GM06990 (cell line): ENCODE measurements around the gene HERC4.

ENCODE experiments used
- DNase-seq: peaks from one replicate; pipeline ENCODE4 v3.0.0-alpha.2; 2011; ENCODE audit not compliant: insufficient read length; ENCODE audit errors: extremely low read depth
- H3K27me3 ChIP-seq: replicated peaks from 2 replicates; pipeline ENCODE4 v1.6.0; 2011; ENCODE audit warnings: low read length; ENCODE audit not compliant: control insufficient read depth, insufficient read depth
- H3K36me3 ChIP-seq: 2 replicates; pipeline ENCODE4 v1.5.1; 2011; ENCODE audit warnings: low read length; ENCODE audit not compliant: control insufficient read depth, insufficient read depth
- H3K4me3 ChIP-seq: replicated peaks from 2 replicates; pipeline ENCODE4 v1.5.1; 2011; ENCODE audit warnings: low read depth, mild to moderate bottlenecking, control low read depth, low read length
- TF ChIP-seq, protein P1 (sequence below): IDR thresholded peaks from 2 replicates; pipeline ENCODE4 v1.5.1; 2011; ENCODE audit warnings: low read length, control low read depth, mild to moderate bottlenecking, inconsistent platforms; ENCODE audit not compliant: insufficient read depth, poor library complexity, severe bottlenecking

HERC4 gene, protein sequence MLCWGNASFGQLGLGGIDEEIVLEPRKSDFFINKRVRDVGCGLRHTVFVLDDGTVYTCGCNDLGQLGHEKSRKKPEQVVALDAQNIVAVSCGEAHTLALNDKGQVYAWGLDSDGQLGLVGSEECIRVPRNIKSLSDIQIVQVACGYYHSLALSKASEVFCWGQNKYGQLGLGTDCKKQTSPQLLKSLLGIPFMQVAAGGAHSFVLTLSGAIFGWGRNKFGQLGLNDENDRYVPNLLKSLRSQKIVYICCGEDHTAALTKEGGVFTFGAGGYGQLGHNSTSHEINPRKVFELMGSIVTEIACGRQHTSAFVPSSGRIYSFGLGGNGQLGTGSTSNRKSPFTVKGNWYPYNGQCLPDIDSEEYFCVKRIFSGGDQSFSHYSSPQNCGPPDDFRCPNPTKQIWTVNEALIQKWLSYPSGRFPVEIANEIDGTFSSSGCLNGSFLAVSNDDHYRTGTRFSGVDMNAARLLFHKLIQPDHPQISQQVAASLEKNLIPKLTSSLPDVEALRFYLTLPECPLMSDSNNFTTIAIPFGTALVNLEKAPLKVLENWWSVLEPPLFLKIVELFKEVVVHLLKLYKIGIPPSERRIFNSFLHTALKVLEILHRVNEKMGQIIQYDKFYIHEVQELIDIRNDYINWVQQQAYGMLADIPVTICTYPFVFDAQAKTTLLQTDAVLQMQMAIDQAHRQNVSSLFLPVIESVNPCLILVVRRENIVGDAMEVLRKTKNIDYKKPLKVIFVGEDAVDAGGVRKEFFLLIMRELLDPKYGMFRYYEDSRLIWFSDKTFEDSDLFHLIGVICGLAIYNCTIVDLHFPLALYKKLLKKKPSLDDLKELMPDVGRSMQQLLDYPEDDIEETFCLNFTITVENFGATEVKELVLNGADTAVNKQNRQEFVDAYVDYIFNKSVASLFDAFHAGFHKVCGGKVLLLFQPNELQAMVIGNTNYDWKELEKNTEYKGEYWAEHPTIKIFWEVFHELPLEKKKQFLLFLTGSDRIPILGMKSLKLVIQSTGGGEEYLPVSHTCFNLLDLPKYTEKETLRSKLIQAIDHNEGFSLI

DNA sequence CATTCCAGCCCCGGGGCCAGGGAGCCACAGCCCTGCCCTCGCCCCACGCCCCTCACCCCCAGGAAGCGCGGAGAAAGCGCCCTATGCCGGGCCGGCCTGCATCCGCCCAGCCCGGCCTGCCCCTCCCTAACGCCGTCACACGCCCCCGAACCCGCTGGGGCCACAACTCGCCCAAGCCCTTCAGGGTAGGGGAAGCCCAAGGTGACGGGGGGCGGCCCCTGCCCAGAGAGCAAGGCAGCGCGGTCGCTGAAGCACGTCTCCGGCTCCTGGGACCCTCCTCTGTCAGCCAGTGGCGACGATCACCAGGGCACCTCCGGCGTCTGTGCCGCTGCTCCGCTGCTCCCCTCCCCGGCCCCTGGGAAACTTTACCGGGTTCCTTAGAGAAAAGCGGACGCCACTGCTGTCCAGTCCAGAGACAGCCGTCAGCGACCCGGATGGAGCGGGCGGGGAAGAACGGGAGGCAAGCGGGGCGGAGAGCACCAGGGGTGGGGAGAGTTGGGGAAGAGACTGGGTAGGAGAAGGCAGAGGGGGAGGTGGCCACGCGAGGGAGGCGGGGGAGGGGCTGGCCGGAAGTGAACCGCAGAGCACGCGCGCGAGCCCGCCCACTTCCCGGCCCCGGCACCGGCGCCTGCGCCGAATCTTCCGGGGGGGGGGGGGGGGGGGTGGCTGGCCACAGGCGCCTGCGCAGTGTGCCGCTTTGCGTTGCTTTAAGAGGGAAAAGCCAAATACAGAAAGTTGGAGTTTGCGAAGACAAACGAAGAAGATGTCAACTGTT, at the start of gene HERC4:
Gene HERC4 (minus strand): TSS at position 509 of the 775 bp plus-strand sequence. CDS start 2,175 bp downstream, outside the sequence.
- Histone ChIP-seq H3K4me3 (peak within 1 kb of the TSS; percentile 83), H3K36me3 (no peaks in the 10 kb centered on the region), H3K27me3 (no peaks in the 10 kb centered on the region)
- TF ChIP-seq, protein P1, sequence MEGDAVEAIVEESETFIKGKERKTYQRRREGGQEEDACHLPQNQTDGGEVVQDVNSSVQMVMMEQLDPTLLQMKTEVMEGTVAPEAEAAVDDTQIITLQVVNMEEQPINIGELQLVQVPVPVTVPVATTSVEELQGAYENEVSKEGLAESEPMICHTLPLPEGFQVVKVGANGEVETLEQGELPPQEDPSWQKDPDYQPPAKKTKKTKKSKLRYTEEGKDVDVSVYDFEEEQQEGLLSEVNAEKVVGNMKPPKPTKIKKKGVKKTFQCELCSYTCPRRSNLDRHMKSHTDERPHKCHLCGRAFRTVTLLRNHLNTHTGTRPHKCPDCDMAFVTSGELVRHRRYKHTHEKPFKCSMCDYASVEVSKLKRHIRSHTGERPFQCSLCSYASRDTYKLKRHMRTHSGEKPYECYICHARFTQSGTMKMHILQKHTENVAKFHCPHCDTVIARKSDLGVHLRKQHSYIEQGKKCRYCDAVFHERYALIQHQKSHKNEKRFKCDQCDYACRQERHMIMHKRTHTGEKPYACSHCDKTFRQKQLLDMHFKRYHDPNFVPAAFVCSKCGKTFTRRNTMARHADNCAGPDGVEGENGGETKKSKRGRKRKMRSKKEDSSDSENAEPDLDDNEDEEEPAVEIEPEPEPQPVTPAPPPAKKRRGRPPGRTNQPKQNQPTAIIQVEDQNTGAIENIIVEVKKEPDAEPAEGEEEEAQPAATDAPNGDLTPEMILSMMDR = no peak
- peak; percentile 93 for DNase-seq

DNA sequence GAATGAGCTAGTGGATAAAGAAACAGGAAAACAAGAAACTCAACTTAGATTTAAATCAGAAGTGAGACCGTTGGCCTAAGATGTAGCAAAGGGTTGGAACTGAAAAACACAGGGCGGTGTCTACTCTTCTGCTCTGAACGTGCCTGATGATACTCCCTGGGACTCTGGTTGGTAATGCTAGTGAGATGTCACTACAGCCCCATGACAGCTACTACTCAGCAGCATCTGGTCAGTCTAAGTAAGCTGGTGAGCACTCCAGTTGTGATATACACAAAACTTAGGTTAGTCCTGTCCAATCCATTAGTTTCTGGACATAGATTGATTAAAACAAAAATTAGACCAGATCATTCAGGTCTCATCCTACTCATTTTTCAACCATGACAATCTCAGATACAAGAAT, 49.6 kb upstream of the HERC4 start:
- TF ChIP-seq, protein P1 = no peak
- no peak for DNase-seq

DNA sequence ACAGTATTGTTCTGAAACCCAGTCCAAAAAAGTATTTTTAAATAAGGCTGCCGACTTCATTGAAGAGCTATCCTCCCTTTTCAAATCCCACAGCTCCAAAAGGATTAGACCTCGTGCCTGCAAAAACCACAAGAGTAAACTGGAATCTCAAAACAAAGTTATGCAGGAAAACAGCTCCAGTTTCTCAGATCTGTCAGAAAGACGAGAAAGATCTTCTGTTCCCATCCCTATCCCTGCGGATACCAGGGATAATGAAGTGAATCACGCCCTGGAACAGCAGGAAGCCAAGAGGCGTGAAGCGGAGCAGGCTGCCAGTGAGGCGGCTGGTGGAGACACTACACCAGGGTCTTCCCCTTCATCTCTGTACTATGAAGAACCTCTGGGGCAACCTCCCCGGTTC, 46.8 kb upstream of the HERC4 start:
- H3K36me3 ChIP-seq = no peaks in the 10 kb centered on the region
- no peak overlapping the region for H3K4me3 ChIP-seq
- no peaks in the 10 kb centered on the region for H3K27me3 ChIP-seq
- DNase-seq = no peak
- TF ChIP-seq, protein P1 = no peak

More for the DNA sequence above, 49.6 kb upstream of the HERC4 start:
- no peak overlapping the region for H3K4me3 ChIP-seq
- no peaks in the 10 kb centered on the region for H3K27me3 ChIP-seq
- H3K36me3 ChIP-seq = no peaks in the 10 kb centered on the region

DNA sequence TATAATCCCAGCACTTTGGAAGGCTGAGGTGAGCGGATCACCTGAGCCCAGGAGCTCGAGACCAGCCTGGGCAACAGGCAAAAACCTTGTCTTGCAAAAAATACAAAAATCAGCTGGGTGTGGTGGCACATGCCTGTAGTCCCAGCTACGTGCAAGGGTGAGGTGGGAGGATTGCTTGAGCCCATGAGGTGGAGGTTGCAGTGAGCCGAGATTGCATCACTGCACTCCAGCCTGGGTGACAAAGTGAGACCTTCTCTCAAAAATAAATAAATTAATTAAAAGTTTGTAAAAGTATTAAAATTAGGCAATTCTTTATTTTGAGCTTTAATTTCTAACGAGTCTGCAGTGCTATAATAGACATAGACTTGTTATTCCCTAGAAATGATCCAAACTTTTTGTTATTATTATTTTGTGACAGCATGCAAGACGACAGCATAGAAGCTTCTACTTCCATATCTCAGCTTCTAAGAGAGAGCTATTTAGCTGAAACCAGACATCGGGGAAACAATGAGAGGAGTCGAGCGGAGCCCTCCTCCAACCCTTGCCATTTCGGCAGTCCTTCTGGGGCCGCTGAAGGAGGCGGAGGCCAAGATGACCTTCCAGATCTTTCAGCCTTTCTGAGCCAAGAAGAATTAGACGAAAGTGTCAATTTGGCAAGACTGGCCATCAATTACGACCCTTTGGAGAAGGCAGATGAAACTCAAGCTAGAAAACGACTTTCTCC, 46.1 kb upstream of the HERC4 start:
- H3K36me3 ChIP-seq = no peaks in the 10 kb centered on the region
- H3K4me3 ChIP-seq = no peak overlapping the region
- TF ChIP-seq, protein P1 = no peak
- no peak for DNase-seq
- no peaks in the 10 kb centered on the region for H3K27me3 ChIP-seq

DNA sequence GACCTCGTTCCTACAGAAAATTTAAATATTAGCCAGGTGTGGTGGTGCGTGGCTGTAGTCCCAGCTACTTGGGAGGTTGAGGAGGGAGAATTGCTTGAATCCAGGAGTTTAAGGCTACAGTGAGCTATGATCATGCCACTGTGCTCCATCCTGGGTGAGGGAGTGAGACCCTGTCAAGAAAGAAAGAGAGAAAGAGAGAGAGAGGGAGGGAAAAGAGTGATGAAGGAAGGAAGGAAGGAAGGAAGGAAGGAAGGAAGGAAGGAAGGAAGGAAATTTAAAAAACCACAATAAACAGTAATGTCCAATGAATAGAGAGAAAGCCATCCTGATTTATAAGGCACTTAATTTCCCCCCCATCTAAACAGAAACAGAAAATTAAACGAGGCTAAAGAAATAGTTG, 43.6 kb upstream of the HERC4 start:
- H3K4me3 ChIP-seq = no peak overlapping the region
- TF ChIP-seq, protein P1 = no peak
- DNase-seq = no peak
- no peaks in the 10 kb centered on the region for H3K36me3 ChIP-seq
- H3K27me3 ChIP-seq = no peaks in the 10 kb centered on the region
